ENCODE data around the gene EVC.

- no peak for TF ChIP-seq POLR2AphosphoS5 (IDR thresholded peaks at IDR 0.05; ENCODE audit: low read depth, low read length)
- TF ChIP-seq REST (IDR thresholded peaks at IDR 0.05; ENCODE audit: insufficient read depth in 1 of 2, low read depth in 2 of 2, low read length in 2 of 2): no peak
These were observed 42.4 kb downstream of the EVC start for GRCh38 chr4:5753366-5753765.
